ENCODE measurements around the gene APOB. TPM values are rescaled to one million over a fixed set of nuclear protein-coding genes. Genes with fewer than 3 reads are reported as not detected.

The APOB gene
- total and polyA plus RNA-seq, 10 of the 15 experiments (the other 5 are each of a cell fraction or from before 2014, with no cell fraction given): 1.4 TPM; not detected in 9

DNA sequence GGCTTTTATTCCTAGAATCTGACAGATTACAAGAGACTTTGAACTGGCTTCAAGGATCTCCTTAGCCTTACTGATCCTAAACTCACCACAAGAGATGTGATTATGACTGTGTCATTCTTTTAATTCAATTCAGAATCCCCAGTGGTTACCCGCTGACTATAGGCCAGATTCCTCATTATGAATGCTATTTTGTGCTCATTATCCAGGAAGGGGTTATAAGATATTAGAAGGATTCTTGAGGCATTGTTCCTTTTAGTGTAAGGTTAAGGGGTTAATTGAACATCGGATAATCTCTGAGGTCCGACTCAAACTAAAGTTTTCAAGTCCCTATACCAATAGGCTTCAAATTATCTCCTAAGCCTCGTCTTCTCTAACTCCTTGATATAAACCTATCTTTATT lies 40.5 kb upstream of the APOB start:
- ChIA-PET SMC1A (ENCODE audit: uncharacterized antibody, unreplicated experiment) (interaction anchor here (1.0 kb wide), 1 partner anchor 11 kb away, joined by 3 read pairs; no protein-coding TSS in a partner anchor), POLR2A (interaction anchor here (0.6 kb wide), 1 partner anchor 9 kb away, joined by 3 read pairs; no protein-coding TSS in a partner anchor), CTCF (no interaction called here), RAD21 (ENCODE audit: unreplicated experiment) (no interaction called here)
- H2AFZ ChIP-seq (ENCODE audit: control insufficient read depth, low read depth, low read length): no peak overlapping the region
- H4K20me1 ChIP-seq (ENCODE audit: control insufficient read depth, insufficient read depth): no peaks in the 10 kb centered on the region
- in situ Hi-C loops (cut with MboI) (loop anchor here (5.0 kb wide), 1 partner anchor 52 kb away; no protein-coding TSS in a partner anchor), intact Hi-C loops (cut with micrococcal nuclease; ENCODE audit: unreplicated experiment) (no loop called here)
- no peaks in the 10 kb centered on the region for H3K36me3 ChIP-seq (ENCODE audit: control insufficient read depth in 2 of 2, insufficient read depth in 2 of 2, low read length in 1 of 2)
- no TSS peak for BruUV-seq (replicated peaks)
- no peak overlapping the region for H3K27ac ChIP-seq (ENCODE audit: control insufficient read depth, insufficient read depth)
- no peak for DNase-seq (ENCODE audit: low read depth, low spot score)
- H3K9ac ChIP-seq (ENCODE audit: control insufficient read depth, insufficient read depth, low read length): no peak overlapping the region
- H3K79me2 ChIP-seq (ENCODE audit: control insufficient read depth, insufficient read depth, low read length): no peaks in the 10 kb centered on the region
- H3K4me2 ChIP-seq (ENCODE audit: control insufficient read depth, insufficient read depth): no peak overlapping the region
- ATAC-seq: no peak
- H3K4me1 ChIP-seq (ENCODE audit: control insufficient read depth, insufficient read depth, low read length): no peaks in the 10 kb centered on the region
- H3K9me3 ChIP-seq (replicated peaks; ENCODE audit: control insufficient read depth, insufficient read depth, low read length): no peaks in the 10 kb centered on the region
- no peak overlapping the region for H3K4me3 ChIP-seq
- no peaks in the 10 kb centered on the region for H3K27me3 ChIP-seq (replicated peaks in 1 of 2; ENCODE audit: control insufficient read depth in 2 of 2, insufficient read depth in 2 of 2, low read length in 1 of 2)
- WGBS (ENCODE audit: insufficient coverage, insufficient replicate concordance, low lambda C conversion rate, missing lambda C conversion rate): 30% methylated on average over 4 of the region's 4 CpGs
- TF ChIP-seq SMC3 (IDR thresholded peaks at IDR 0.05; ENCODE audit: borderline replicate concordance, low read length) (no peak), ZNF24 (IDR thresholded peaks at IDR 0.05) (no peak), HCFC1 (IDR thresholded peaks at IDR 0.05; ENCODE audit: low read length) (no peak), SIN3A (IDR thresholded peaks at IDR 0.05; ENCODE audit: low read depth, low read length) (no peak), EGR1 (IDR thresholded peaks at IDR 0.05; ENCODE audit: borderline replicate concordance in 1 of 2, low read depth in 2 of 2, low read length in 2 of 2) (no peak), GABPA (IDR thresholded peaks at IDR 0.05; ENCODE audit: low read depth) (no peak), SRF (IDR thresholded peaks at IDR 0.05; ENCODE audit: low read depth in 2 of 2, low read length in 2 of 2) (no peak), BHLHE40 (IDR thresholded peaks at IDR 0.05; ENCODE audit: borderline replicate concordance in 1 of 2, low read depth in 2 of 2, low read length in 1 of 2) (no peak), ASH2L (IDR thresholded peaks at IDR 0.05; ENCODE audit: borderline replicate concordance, low read depth) (no peak), CREB1 (IDR thresholded peaks at IDR 0.05; ENCODE audit: low read depth) (no peak)
- TF ChIP-seq, protein P1, sequence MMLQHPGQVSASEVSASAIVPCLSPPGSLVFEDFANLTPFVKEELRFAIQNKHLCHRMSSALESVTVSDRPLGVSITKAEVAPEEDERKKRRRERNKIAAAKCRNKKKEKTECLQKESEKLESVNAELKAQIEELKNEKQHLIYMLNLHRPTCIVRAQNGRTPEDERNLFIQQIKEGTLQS (IDR thresholded peaks at IDR 0.05; ENCODE audit: borderline replicate concordance, extremely low read depth, low read depth, low read length): no peak
- TF ChIP-seq, protein P2, sequence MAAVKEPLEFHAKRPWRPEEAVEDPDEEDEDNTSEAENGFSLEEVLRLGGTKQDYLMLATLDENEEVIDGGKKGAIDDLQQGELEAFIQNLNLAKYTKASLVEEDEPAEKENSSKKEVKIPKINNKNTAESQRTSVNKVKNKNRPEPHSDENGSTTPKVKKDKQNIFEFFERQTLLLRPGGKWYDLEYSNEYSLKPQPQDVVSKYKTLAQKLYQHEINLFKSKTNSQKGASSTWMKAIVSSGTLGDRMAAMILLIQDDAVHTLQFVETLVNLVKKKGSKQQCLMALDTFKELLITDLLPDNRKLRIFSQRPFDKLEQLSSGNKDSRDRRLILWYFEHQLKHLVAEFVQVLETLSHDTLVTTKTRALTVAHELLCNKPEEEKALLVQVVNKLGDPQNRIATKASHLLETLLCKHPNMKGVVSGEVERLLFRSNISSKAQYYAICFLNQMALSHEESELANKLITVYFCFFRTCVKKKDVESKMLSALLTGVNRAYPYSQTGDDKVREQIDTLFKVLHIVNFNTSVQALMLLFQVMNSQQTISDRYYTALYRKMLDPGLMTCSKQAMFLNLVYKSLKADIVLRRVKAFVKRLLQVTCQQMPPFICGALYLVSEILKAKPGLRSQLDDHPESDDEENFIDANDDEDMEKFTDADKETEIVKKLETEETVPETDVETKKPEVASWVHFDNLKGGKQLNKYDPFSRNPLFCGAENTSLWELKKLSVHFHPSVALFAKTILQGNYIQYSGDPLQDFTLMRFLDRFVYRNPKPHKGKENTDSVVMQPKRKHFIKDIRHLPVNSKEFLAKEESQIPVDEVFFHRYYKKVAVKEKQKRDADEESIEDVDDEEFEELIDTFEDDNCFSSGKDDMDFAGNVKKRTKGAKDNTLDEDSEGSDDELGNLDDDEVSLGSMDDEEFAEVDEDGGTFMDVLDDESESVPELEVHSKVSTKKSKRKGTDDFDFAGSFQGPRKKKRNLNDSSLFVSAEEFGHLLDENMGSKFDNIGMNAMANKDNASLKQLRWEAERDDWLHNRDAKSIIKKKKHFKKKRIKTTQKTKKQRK (IDR thresholded peaks at IDR 0.05; ENCODE audit: low read depth, low read length): no peak
- TF ChIP-seq, protein P3, sequence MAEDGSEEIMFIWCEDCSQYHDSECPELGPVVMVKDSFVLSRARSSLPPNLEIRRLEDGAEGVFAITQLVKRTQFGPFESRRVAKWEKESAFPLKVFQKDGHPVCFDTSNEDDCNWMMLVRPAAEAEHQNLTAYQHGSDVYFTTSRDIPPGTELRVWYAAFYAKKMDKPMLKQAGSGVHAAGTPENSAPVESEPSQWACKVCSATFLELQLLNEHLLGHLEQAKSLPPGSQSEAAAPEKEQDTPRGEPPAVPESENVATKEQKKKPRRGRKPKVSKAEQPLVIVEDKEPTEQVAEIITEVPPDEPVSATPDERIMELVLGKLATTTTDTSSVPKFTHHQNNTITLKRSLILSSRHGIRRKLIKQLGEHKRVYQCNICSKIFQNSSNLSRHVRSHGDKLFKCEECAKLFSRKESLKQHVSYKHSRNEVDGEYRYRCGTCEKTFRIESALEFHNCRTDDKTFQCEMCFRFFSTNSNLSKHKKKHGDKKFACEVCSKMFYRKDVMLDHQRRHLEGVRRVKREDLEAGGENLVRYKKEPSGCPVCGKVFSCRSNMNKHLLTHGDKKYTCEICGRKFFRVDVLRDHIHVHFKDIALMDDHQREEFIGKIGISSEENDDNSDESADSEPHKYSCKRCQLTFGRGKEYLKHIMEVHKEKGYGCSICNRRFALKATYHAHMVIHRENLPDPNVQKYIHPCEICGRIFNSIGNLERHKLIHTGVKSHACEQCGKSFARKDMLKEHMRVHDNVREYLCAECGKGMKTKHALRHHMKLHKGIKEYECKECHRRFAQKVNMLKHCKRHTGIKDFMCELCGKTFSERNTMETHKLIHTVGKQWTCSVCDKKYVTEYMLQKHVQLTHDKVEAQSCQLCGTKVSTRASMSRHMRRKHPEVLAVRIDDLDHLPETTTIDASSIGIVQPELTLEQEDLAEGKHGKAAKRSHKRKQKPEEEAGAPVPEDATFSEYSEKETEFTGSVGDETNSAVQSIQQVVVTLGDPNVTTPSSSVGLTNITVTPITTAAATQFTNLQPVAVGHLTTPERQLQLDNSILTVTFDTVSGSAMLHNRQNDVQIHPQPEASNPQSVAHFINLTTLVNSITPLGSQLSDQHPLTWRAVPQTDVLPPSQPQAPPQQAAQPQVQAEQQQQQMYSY (CRISPR knock-in tag; IDR thresholded peaks at IDR 0.05): no peak
- TF ChIP-seq, protein P4, sequence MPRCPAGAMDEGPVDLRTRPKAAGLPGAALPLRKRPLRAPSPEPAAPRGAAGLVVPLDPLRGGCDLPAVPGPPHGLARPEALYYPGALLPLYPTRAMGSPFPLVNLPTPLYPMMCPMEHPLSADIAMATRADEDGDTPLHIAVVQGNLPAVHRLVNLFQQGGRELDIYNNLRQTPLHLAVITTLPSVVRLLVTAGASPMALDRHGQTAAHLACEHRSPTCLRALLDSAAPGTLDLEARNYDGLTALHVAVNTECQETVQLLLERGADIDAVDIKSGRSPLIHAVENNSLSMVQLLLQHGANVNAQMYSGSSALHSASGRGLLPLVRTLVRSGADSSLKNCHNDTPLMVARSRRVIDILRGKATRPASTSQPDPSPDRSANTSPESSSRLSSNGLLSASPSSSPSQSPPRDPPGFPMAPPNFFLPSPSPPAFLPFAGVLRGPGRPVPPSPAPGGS (IDR thresholded peaks at IDR 0.05; ENCODE audit: borderline replicate concordance, insufficient read depth, low read depth, low read length, poor library complexity, severe bottlenecking): no peak
- FAIRE-seq: no peak
